Measurements from ENCODE around the gene SLC41A3. TPM values are rescaled to one million over a fixed set of nuclear protein-coding genes. Genes with fewer than 3 reads are reported as not detected.
A peak's percentile ranks its signal among the peaks of the same experiment; 100 is the strongest.
"Not testable (repeated sequence)": the region's sequence is repeated elsewhere in the genome, so short reads cannot be mapped to it uniquely, and the experiment has no call there.

Gene SLC41A3
- total RNA-seq, 1 donor from 2014 or later, result 31.6 TPM

GRCh38 chr3:125967156-125967555 is 116.8 kb downstream of the SLC41A3 start:
- H3K27me3 Mint-ChIP-seq (ENCODE audit: low read depth, unreplicated experiment), result peaks cover 24% of the 10 kb centered on the region
- no peaks in the 10 kb centered on the region for H4K20me1 ChIP-seq (ENCODE audit: insufficient read depth, low read length)
- FAIRE-seq (no peak), DNase-seq (ENCODE audit: low read depth) (no peak)
- TF ChIP-seq EZH2 (IDR thresholded peaks at IDR 0.05; ENCODE audit: insufficient read depth, low read length) (no peak), CTCF (IDR thresholded peaks at IDR 0.05; ENCODE audit: insufficient read depth, low read depth, low read length) (no peak)
- H3K4me2 ChIP-seq (ENCODE audit: low read length), result no peak overlapping the region
- H3K9me3 ChIP-seq (ENCODE audit: insufficient read depth, low read depth, low read length), result no peaks in the 10 kb centered on the region
- H3K36me3 Mint-ChIP-seq (ENCODE audit: low read depth, unreplicated experiment), result peaks cover 2% of the 10 kb centered on the region
- peaks cover 38% of the 10 kb centered on the region for H3K27me3 ChIP-seq (ENCODE audit: insufficient read depth, low read length)
- H3K79me2 ChIP-seq (ENCODE audit: insufficient read depth, low read length), result no peaks in the 10 kb centered on the region
- peaks cover 4% of the 10 kb centered on the region for H3K4me1 ChIP-seq (ENCODE audit: insufficient read depth, low read length)
- H3K4me3 Mint-ChIP-seq (ENCODE audit: unreplicated experiment), result no peak overlapping the region
- H3K9ac ChIP-seq (ENCODE audit: low read length), result no peak overlapping the region
- H3K9me3 Mint-ChIP-seq (ENCODE audit: unreplicated experiment), result peaks cover 5% of the 10 kb centered on the region
- no peak overlapping the region for H2AFZ ChIP-seq (ENCODE audit: low read depth, low read length)
- H3K36me3 ChIP-seq (ENCODE audit: insufficient read depth, low read length), result no peaks in the 10 kb centered on the region
- no peak overlapping the region for H3K27ac Mint-ChIP-seq (ENCODE audit: unreplicated experiment)
- no peak overlapping the region for H3K4me3 ChIP-seq (ENCODE audit: insufficient read depth, low read depth, low read length)
- no peaks in the 10 kb centered on the region for H3K4me1 Mint-ChIP-seq (ENCODE audit: low read depth, unreplicated experiment)
- no peak overlapping the region for H3K27ac ChIP-seq (ENCODE audit: low read depth, low read length)

GRCh38 chr3:125965505-125965904 is 118.4 kb downstream of the SLC41A3 start:
- H3K4me1 ChIP-seq (ENCODE audit: insufficient read depth, low read length), result no peaks in the 10 kb centered on the region
- TF ChIP-seq CTCF (IDR thresholded peaks at IDR 0.05; ENCODE audit: insufficient read depth, low read depth, low read length) (no peak), EZH2 (IDR thresholded peaks at IDR 0.05; ENCODE audit: insufficient read depth, low read length) (no peak)

GRCh38 chr3:125963834-125964233 is 120.1 kb downstream of the SLC41A3 start:
- H3K36me3 Mint-ChIP-seq (ENCODE audit: low read depth, unreplicated experiment); H3K27ac Mint-ChIP-seq (ENCODE audit: unreplicated experiment); H3K36me3 ChIP-seq (ENCODE audit: insufficient read depth, low read length); H3K4me3 Mint-ChIP-seq (ENCODE audit: unreplicated experiment); DNase-seq (ENCODE audit: low read depth); H2AFZ ChIP-seq (ENCODE audit: low read depth, low read length); H3K27ac ChIP-seq (ENCODE audit: low read depth, low read length); H3K9me3 ChIP-seq (ENCODE audit: insufficient read depth, low read depth, low read length); H3K9me3 Mint-ChIP-seq (ENCODE audit: unreplicated experiment); H3K4me1 Mint-ChIP-seq (ENCODE audit: low read depth, unreplicated experiment); H3K4me2 ChIP-seq (ENCODE audit: low read length); H4K20me1 ChIP-seq (ENCODE audit: insufficient read depth, low read length); H3K4me1 ChIP-seq (ENCODE audit: insufficient read depth, low read length); H3K9ac ChIP-seq (ENCODE audit: low read length); H3K79me2 ChIP-seq (ENCODE audit: insufficient read depth, low read length); H3K4me3 ChIP-seq (ENCODE audit: insufficient read depth, low read depth, low read length): not testable (repeated sequence)
- peaks cover 11% of the 10 kb centered on the region for H3K27me3 Mint-ChIP-seq (ENCODE audit: low read depth, unreplicated experiment)
- peaks cover 21% of the 10 kb centered on the region for H3K27me3 ChIP-seq (ENCODE audit: insufficient read depth, low read length)
- peak; percentile 76 for FAIRE-seq

More at GRCh38 chr3:125965505-125965904, 118.4 kb downstream of the SLC41A3 start:
- Mint-ChIP-seq H3K4me1 (ENCODE audit: low read depth, unreplicated experiment) (no peaks in the 10 kb centered on the region), H3K27me3 (ENCODE audit: low read depth, unreplicated experiment) (peaks cover 15% of the 10 kb centered on the region), H3K4me3 (ENCODE audit: unreplicated experiment) (no peak overlapping the region), H3K27ac (ENCODE audit: unreplicated experiment) (no peak overlapping the region), H3K36me3 (ENCODE audit: low read depth, unreplicated experiment) (peaks cover 2% of the 10 kb centered on the region), H3K9me3 (ENCODE audit: unreplicated experiment) (peaks cover 5% of the 10 kb centered on the region)
- Histone ChIP-seq H2AFZ (ENCODE audit: low read depth, low read length) (no peak overlapping the region), H3K4me3 (ENCODE audit: insufficient read depth, low read depth, low read length) (no peak overlapping the region), H3K27me3 (ENCODE audit: insufficient read depth, low read length) (peaks cover 26% of the 10 kb centered on the region), H3K9me3 (ENCODE audit: insufficient read depth, low read depth, low read length) (no peaks in the 10 kb centered on the region), H3K79me2 (ENCODE audit: insufficient read depth, low read length) (no peaks in the 10 kb centered on the region), H4K20me1 (ENCODE audit: insufficient read depth, low read length) (no peaks in the 10 kb centered on the region), H3K9ac (ENCODE audit: low read length) (no peak overlapping the region), H3K27ac (ENCODE audit: low read depth, low read length) (no peak overlapping the region), H3K36me3 (ENCODE audit: insufficient read depth, low read length) (no peaks in the 10 kb centered on the region), H3K4me2 (ENCODE audit: low read length) (no peak overlapping the region)
- FAIRE-seq (no peak), DNase-seq (ENCODE audit: low read depth) (no peak)
